HepG2 (cell line): Measurements from ENCODE around the gene LAMA5. TPM values are rescaled to one million over a fixed set of nuclear protein-coding genes. Genes with fewer than 3 reads are reported as not detected.
A peak's percentile ranks its signal among the peaks of the same experiment; 100 is the strongest.

Experiments
- AHDC1 ChIP-seq: sonication (generic); formaldehyde crosslinking; IDR thresholded peaks from 2 replicates; pipeline ENCODE4 v1.5.1; 2020; ENCODE audit warnings: mild to moderate bottlenecking, missing genetic modification reagents, borderline replicate concordance
- CREM ChIP-seq, 2 experiments: sonication (generic) in 1 of 2; formaldehyde crosslinking in 1 of 2; IDR thresholded peaks; 2 replicates each; pipeline versions ENCODE4 v1.4.0 to v1.6.1; 2016 to 2020; ENCODE audit warnings: antibody characterized with exemption in 1 of 2, mild to moderate bottlenecking in 1 of 2, missing genetic modification reagents in 1 of 2
- GATAD1 ChIP-seq: IDR thresholded peaks from 2 replicates; pipeline ENCODE4 v1.6.1; 2016; ENCODE audit warnings: missing genetic modification reagents, missing compliant biosample characterization
- GLI4 ChIP-seq: sonication (generic); formaldehyde crosslinking; IDR thresholded peaks from 2 replicates; pipeline ENCODE4 v1.5.1; 2020; ENCODE audit warnings: missing genetic modification reagents, mild to moderate bottlenecking, moderate library complexity, borderline replicate concordance
- IKZF4 ChIP-seq: sonication (generic); formaldehyde crosslinking; IDR thresholded peaks from 2 replicates; pipeline ENCODE4 v1.5.1; 2020; ENCODE audit warnings: borderline replicate concordance, mild to moderate bottlenecking, low read depth, missing genetic modification reagents; ENCODE audit errors: not compliant biosample characterization
- MED8 ChIP-seq: sonication (generic); formaldehyde crosslinking; IDR thresholded peaks from 2 replicates; pipeline ENCODE4 v1.8.1; 2023; ENCODE audit warnings: mild to moderate bottlenecking, missing genetic modification reagents; ENCODE audit not compliant: insufficient replicate concordance
- MTF1 ChIP-seq: sonication (generic); formaldehyde crosslinking; IDR thresholded peaks from 2 replicates; pipeline ENCODE4 v1.5.0; 2020; ENCODE audit warnings: missing genetic modification reagents
- NAIF1 ChIP-seq: sonication (generic); formaldehyde crosslinking; IDR thresholded peaks from 2 replicates; pipeline ENCODE4 v1.5.0; 2020; ENCODE audit warnings: mild to moderate bottlenecking, missing genetic modification reagents, borderline replicate concordance
- PHF20 ChIP-seq: sonication (generic); formaldehyde crosslinking; IDR thresholded peaks from 2 replicates; pipeline ENCODE4 v1.5.0; 2020; ENCODE audit warnings: mild to moderate bottlenecking, missing genetic modification reagents
- TEAD3 ChIP-seq: optimal IDR thresholded peaks from 2 replicates; pipeline ENCODE3; 2016; ENCODE audit warnings: borderline replicate concordance
- TFDP2 ChIP-seq: sonication (generic); formaldehyde crosslinking; IDR thresholded peaks from 2 replicates; pipeline ENCODE4 v1.4.0; 2020; ENCODE audit warnings: missing genetic modification reagents
- ZNF431 ChIP-seq: sonication (generic); formaldehyde crosslinking; IDR thresholded peaks from 2 replicates; pipeline ENCODE4 v1.9.0; 2022; ENCODE audit warnings: missing genetic modification reagents, low read depth, mild to moderate bottlenecking, borderline replicate concordance
- ZNF510 ChIP-seq: sonication (generic); formaldehyde crosslinking; IDR thresholded peaks from 2 replicates; pipeline ENCODE4 v1.4.0; 2020; ENCODE audit warnings: low read depth, mild to moderate bottlenecking, missing genetic modification reagents
- ZNF589 ChIP-seq: sonication (generic); formaldehyde crosslinking; conservative IDR thresholded peaks from 2 replicates; pipeline ENCODE4 v1.8.0; 2022; ENCODE audit warnings: mild to moderate bottlenecking, moderate library complexity, missing genetic modification reagents
- ZNF678 ChIP-seq: sonication (generic); formaldehyde crosslinking; IDR thresholded peaks from 2 replicates; pipeline ENCODE4 v1.4.0; 2020; ENCODE audit warnings: mild to moderate bottlenecking, missing genetic modification reagents
- ZNF737 ChIP-seq: sonication (generic); formaldehyde crosslinking; IDR thresholded peaks from 2 replicates; pipeline ENCODE4 v1.5.0; 2020; ENCODE audit warnings: missing genetic modification reagents, mild to moderate bottlenecking, borderline replicate concordance
- polyA plus RNA-seq, 8 experiments: library from polyadenylated mRNA; depleted of rRNA in 3 of 8; stranded (reverse) in 7 of 8; unstranded in 1 of 8; fragments of >200 nt; fragmentation: Illumina TruSeq in 4 of 8; extraction: Trizol in 4 of 8; gene quantifications; 2 replicates each; pipeline versions ENCODE4 v1.2.1 to v1.2.3, GENCODE V29; 2011 to 2016; ENCODE audit warnings: low read depth in 4 of 8, missing spikeins in 1 of 8, mixed read lengths in 1 of 8; ENCODE audit not compliant: insufficient read depth in 1 of 8
- total RNA-seq, 5 experiments: library from RNA; depleted of rRNA; stranded (reverse); fragments of >200 nt; fragmentation: Illumina TruSeq; extraction: Trizol; gene quantifications; 2 replicates each; pipeline ENCODE4 v1.2.3, GENCODE V29; 2016; ENCODE audit warnings: low read depth in 1 of 5
- TF ChIP-seq, protein P1 (sequence below): conservative IDR thresholded peaks from 2 replicates; pipeline ENCODE4 v1.6.1; 2018; ENCODE audit warnings: missing genetic modification reagents

Gene LAMA5
- total and polyA plus RNA-seq, 2 of the 13 experiments (the other 11 are each of a cell fraction or from before 2014, with no cell fraction given) = 21.0 to 44.7 TPM

DNA sequence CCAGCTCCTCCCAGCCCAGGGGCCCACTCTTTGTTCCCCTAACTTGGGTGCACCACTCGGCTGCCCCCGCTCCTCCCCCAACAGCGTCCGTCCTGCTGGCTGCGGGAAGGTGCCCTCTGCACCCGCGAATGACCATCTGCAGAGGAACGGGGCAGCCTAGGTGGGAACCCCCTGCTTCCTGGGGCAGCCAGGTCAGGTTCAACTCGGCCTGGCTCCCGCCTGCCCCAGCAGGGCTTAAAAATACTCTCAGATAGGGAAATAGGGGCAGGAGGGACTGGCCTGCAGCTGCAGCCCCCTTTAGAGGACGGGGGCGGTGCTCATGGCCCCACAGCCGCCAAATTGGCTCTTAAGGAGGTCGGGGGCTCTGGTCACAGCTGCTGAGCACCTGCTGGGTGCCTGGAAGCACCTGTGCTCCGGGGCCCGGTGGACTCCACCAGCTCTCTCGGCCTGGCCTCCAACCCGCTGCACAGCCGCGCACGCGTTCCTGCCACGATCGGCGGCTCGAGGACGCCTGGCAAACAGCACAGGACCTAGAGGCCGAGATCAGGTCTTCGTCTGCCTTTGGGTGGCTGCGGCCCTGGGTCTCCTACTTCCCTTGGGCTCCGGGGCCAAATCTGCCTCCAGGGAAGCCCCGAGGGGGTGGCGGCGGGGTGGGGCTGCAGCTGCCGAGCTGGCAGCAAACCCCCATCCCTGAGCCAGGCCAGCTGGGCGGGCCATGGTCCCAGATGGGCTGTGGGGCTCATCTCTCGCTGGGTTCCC is 700 bp upstream of the LAMA5 start (continued):
- TF ChIP-seq AHDC1 (0 out of 2 replicates have a peak, but pooled peaks have one; percentile 66), CREM (IDR thresholded peaks at IDR 0.05) (no peak), CREM (CRISPR knock-in tag; IDR thresholded peaks at IDR 0.05) (no peak), ZNF737 (peak; percentile 87; the same call in 1 of the 2 replicates), ZNF510 (CRISPR knock-in tag) (peak; percentile 98; the same call in 1 of the 2 replicates), MTF1 (CRISPR knock-in tag) (peak; percentile 61; the same call in 1 of the 2 replicates), TFDP2 (CRISPR knock-in tag) (peak; percentile 81), ZNF589 (CRISPR knock-in tag) (0 out of 2 replicates have a peak, but pooled peaks have one; percentile 26), NAIF1 (CRISPR knock-in tag) (no peak), ZNF678 (peak; percentile 92), MED8 (CRISPR knock-in tag) (no peak), GATAD1 (CRISPR knock-in tag) (peak; percentile 67), TEAD3 (CRISPR knock-in tag) (peak; percentile 51), GLI4 (peak; percentile 81), IKZF4 (CRISPR knock-in tag) (peak; percentile 82), ZNF431 (0 out of 2 replicates have a peak, but pooled peaks have one; percentile 70), PHF20 (CRISPR knock-in tag) (peak; percentile 53)
- TF ChIP-seq, protein P1, sequence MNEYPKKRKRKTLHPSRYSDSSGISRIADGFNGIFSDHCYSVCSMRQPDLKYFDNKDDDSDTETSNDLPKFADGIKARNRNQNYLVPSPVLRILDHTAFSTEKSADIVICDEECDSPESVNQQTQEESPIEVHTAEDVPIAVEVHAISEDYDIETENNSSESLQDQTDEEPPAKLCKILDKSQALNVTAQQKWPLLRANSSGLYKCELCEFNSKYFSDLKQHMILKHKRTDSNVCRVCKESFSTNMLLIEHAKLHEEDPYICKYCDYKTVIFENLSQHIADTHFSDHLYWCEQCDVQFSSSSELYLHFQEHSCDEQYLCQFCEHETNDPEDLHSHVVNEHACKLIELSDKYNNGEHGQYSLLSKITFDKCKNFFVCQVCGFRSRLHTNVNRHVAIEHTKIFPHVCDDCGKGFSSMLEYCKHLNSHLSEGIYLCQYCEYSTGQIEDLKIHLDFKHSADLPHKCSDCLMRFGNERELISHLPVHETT = peak; percentile 45; the same call in 1 of the 2 replicates
